Breast epithelium (tissue), 4 donors: ENCODE measurements around the gene ADCY5. TPM values are rescaled to one million over a fixed set of nuclear protein-coding genes. Genes with fewer than 3 reads are reported as not detected.

Experiments used
- DNase-seq, 2 donors: peaks; one replicate each; pipeline ENCODE4 v3.0.0-alpha.2; 2019; ENCODE audit warnings: low spot score in 2 of 2
- H3K27ac ChIP-seq, 2 donors: fragments of 200-600 bp; sonication (generic) in 1 of 2; one replicate each; pipeline ENCODE4 v1.5.1; 2016 to 2019; ENCODE audit warnings: mild to moderate bottlenecking in 1 of 2
- H3K27me3 ChIP-seq, 2 donors: fragments of 200-600 bp; sonication (generic) in 1 of 2; one replicate each; pipeline versions ENCODE4 v1.5.1 to v1.6.0; 2017 to 2019; ENCODE audit warnings: control low read depth in 1 of 2, mild to moderate bottlenecking in 1 of 2
- H3K36me3 ChIP-seq: fragments of 200-600 bp; one replicate; pipeline ENCODE4 v1.5.1; 2019
- H3K4me1 ChIP-seq, 2 donors: fragments of 200-600 bp; sonication (generic); one replicate each; pipeline ENCODE4 v1.5.1; 2016 to 2019; ENCODE audit warnings: control low read depth in 1 of 2
- H3K4me3 ChIP-seq, 3 donors: fragments of 200-600 bp; sonication (generic); 1 replicate in 2 of 3; 2 replicates in 1 of 3; pipeline ENCODE4 v1.5.1; 2016 to 2019; ENCODE audit warnings: mild to moderate bottlenecking in 3 of 3, moderate library complexity in 2 of 3
- H3K9me3 ChIP-seq, 2 donors: fragments of 200-600 bp; sonication (generic) in 1 of 2; one replicate each; pipeline ENCODE4 v1.5.1; 2016 to 2019; ENCODE audit warnings: control low read depth in 1 of 2
- POLR2A ChIP-seq: fragments of 450-650 bp; IDR thresholded peaks from one replicate; pipeline ENCODE4 v1.6.1; 2016; ENCODE audit warnings: antibody characterized with exemption, mild to moderate bottlenecking, moderate library complexity
- POLR2AphosphoS5 ChIP-seq, 3 donors: sonication (generic); formaldehyde crosslinking; IDR thresholded peaks; one replicate each; pipeline ENCODE4 v1.6.1; 2017; ENCODE audit warnings: antibody characterized with exemption in 3 of 3
- intact Hi-C: fragments of 100-400 bp; cut with DNase I; formaldehyde crosslinking; loops from one replicate; pipeline ENCODE4 v1.15.1; 2023; ENCODE audit warnings: low total_unique reads
- total RNA-seq, 3 donors: library from RNA; depleted of rRNA; stranded (reverse); fragments of >200 nt; gene quantifications; one replicate each; pipeline ENCODE4 v1.1.0, GENCODE V29; 2016
- TF ChIP-seq, protein P1 (sequence below), 3 donors: fragments of 450-650 bp; IDR thresholded peaks; one replicate each; pipeline ENCODE4 v1.5.1; 2016 to 2017; ENCODE audit warnings: antibody characterized with exemption in 3 of 3, mild to moderate bottlenecking in 3 of 3, moderate library complexity in 3 of 3

ADCY5 gene
- total RNA-seq, 3 donors from 2014 or later, result 10.1 to 32.5 (median 11.5) TPM

DNA sequence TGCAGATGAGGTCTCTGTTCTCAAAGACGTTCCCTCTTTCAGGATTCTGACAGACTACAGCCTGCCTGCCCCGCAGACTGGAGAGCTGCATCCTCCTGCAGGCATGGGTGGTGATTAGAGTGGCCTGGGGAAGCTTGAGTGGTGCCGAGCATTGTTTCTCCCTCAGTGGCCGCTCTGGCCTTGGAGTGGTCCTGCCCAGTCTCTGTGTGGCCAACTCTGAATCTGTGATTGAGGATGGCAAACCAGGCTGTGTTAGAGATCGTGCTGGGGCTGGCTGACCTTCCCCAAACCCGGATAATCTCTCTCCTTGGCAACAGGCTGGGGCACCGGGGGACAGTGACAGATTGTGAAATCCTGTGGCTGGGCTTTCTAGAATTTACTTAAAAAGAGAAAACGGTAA is 11.0 kb upstream of the ADCY5 start:
- H3K36me3 ChIP-seq, result no peaks in the 10 kb centered on the region
- intact Hi-C loops, result no loop called here

DNA sequence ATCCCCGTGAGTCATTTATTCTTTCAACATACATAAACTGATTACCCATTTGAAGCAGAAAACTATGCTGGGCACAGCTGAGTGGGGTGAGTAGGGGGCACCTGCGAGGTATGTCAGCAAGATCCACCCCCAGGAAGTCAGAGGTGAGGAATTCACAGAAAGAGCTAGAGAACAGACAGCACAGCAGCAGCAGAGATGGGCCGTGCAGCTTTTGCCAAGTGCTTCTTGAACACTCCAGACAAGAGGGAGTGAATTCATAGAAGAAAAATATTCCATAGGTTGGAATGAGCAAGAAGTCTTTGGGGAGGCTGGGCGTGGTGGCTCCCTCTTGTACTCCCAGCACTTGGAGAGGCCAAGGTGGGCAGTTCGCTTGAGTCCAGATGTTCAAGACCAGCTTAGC is 9.4 kb upstream of the ADCY5 start:
- TF ChIP-seq POLR2A, result no peak
- no peak for TF ChIP-seq POLR2AphosphoS5 (IDR thresholded peaks at IDR 0.05)
- TF ChIP-seq, protein P1, sequence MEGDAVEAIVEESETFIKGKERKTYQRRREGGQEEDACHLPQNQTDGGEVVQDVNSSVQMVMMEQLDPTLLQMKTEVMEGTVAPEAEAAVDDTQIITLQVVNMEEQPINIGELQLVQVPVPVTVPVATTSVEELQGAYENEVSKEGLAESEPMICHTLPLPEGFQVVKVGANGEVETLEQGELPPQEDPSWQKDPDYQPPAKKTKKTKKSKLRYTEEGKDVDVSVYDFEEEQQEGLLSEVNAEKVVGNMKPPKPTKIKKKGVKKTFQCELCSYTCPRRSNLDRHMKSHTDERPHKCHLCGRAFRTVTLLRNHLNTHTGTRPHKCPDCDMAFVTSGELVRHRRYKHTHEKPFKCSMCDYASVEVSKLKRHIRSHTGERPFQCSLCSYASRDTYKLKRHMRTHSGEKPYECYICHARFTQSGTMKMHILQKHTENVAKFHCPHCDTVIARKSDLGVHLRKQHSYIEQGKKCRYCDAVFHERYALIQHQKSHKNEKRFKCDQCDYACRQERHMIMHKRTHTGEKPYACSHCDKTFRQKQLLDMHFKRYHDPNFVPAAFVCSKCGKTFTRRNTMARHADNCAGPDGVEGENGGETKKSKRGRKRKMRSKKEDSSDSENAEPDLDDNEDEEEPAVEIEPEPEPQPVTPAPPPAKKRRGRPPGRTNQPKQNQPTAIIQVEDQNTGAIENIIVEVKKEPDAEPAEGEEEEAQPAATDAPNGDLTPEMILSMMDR (IDR thresholded peaks at IDR 0.05), result no peak
- no peak overlapping the region for H3K4me3 ChIP-seq
- DNase-seq, result no peak
- H3K36me3 ChIP-seq, result no peaks in the 10 kb centered on the region
- no peak overlapping the region for H3K27ac ChIP-seq
- H3K27me3 ChIP-seq, result no peaks in the 10 kb centered on the region
- intact Hi-C loops, result no loop called here
- H3K9me3 ChIP-seq, result no peaks in the 10 kb centered on the region
- H3K4me1 ChIP-seq, result no peaks in the 10 kb centered on the region

More for the DNA sequence above, 11.0 kb upstream of the ADCY5 start:
- TF ChIP-seq POLR2AphosphoS5 (IDR thresholded peaks at IDR 0.05) (no peak), POLR2A (no peak)
- TF ChIP-seq, protein P1 (IDR thresholded peaks at IDR 0.05), result no peak
- Histone ChIP-seq H3K4me1 (no peaks in the 10 kb centered on the region), H3K27me3 (peaks cover 0 to 7% of the 10 kb centered on the region in 2 donors), H3K27ac (no peak overlapping the region), H3K4me3 (no peak overlapping the region), H3K9me3 (no peaks in the 10 kb centered on the region)
- DNase-seq, result no peak

DNA sequence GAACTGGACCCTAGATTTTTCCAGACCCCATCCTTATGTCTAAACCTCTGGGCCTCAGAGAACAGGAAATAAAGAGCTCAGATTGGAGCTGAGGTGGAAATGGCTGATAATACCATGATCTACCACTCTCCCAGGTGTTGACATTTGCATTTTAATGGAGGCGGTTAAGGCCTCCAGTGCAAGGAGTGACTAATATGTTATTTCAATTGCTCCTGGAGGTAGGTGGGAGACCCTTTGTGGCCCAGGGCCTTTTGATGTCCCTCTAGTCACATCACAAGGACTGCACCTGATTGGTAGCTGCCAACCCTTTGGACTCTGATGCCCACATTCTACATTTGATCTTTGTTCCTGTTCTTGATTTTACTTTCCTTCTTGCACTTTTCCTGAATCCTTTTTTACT is 9.0 kb upstream of the ADCY5 start:
- H3K36me3 ChIP-seq, result no peaks in the 10 kb centered on the region
- H3K27me3 ChIP-seq, result no peaks in the 10 kb centered on the region
- H3K9me3 ChIP-seq, result no peaks in the 10 kb centered on the region
- TF ChIP-seq, protein P1 (IDR thresholded peaks at IDR 0.05), result no peak
- TF ChIP-seq POLR2AphosphoS5 (IDR thresholded peaks at IDR 0.05) (no peak), POLR2A (no peak)
- intact Hi-C loops, result no loop called here
- no peak overlapping the region for H3K4me3 ChIP-seq
- H3K4me1 ChIP-seq, result no peaks in the 10 kb centered on the region
- DNase-seq, result no peak
- no peak overlapping the region for H3K27ac ChIP-seq

DNA sequence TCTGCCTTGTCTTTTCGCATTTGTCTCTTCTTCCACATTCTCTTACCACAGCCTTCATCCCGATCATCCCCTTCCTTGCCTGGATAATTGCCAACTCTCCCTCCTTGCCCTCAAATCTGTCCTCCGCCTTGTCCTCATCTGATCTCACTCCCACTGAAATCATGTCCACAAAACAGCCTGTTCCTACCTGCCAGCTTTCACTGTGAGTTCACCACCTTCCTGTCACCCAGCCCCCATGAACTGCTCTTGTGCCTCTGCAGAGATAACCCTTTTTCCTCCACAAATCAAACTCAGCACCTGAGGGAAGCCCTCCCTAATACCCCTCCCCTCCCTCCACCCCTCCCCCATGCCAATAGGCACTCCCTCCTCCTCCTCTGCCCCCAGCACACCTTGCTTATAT is 4.8 kb upstream of the ADCY5 start:
- no peaks in the 10 kb centered on the region for H3K9me3 ChIP-seq
- H3K27me3 ChIP-seq, result no peaks in the 10 kb centered on the region
- intact Hi-C loops, result no loop called here
- no peak for DNase-seq
- no peak overlapping the region for H3K4me3 ChIP-seq
- H3K27ac ChIP-seq, result no peak overlapping the region
- H3K4me1 ChIP-seq, result no peaks in the 10 kb centered on the region
- TF ChIP-seq POLR2AphosphoS5 (IDR thresholded peaks at IDR 0.05) (no peak), POLR2A (no peak)
- TF ChIP-seq, protein P1 (IDR thresholded peaks at IDR 0.05), result no peak
- no peaks in the 10 kb centered on the region for H3K36me3 ChIP-seq

DNA sequence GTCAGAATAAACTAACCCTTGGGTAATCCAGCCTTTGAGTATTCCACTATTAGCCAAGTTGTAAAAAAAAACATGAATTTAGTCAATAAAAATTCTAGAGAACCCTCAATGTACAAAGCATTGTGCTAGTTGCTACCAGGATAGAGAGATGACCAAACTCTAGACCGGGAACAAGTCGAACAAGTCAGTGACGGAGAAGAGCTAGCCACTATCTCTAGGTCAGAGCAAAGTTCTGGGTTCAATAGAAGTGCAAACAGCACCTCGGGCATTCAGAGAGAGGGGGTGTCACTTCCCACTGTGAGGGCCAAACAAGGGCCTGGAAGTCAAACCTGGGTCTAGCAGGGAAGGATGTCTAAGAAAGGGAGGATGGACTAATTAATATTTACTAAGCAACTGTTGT is 2.3 kb upstream of the ADCY5 start:
- intact Hi-C loops, result no loop called here

More for the DNA sequence above, 2.3 kb upstream of the ADCY5 start:
- Histone ChIP-seq H3K27me3 (peaks cover 0 to 4% of the 10 kb centered on the region in 2 donors), H3K4me1 (no peaks in the 10 kb centered on the region), H3K9me3 (no peaks in the 10 kb centered on the region), H3K27ac (no peak overlapping the region), H3K36me3 (no peaks in the 10 kb centered on the region), H3K4me3 (no peak overlapping the region)
- no peak for DNase-seq
- TF ChIP-seq, protein P1 (IDR thresholded peaks at IDR 0.05), result no peak
- TF ChIP-seq POLR2AphosphoS5 (IDR thresholded peaks at IDR 0.05) (no peak), POLR2A (no peak)
